ENCODE results near the gene STX7.

- no peak for TF ChIP-seq PATZ1 (CRISPR knock-in tag; IDR thresholded peaks at IDR 0.05; ENCODE audit: borderline replicate concordance)
- no peak for TF ChIP-seq OSR1 (CRISPR knock-in tag; IDR thresholded peaks at IDR 0.05)
- TF ChIP-seq ZNF565 (CRISPR knock-in tag; conservative IDR thresholded peaks at IDR 0.05; ENCODE audit: low read depth), result no peak
- TF ChIP-seq ZFP30 (CRISPR knock-in tag; IDR thresholded peaks at IDR 0.05), result no peak
- TF ChIP-seq CREB5 (CRISPR knock-in tag; IDR thresholded peaks at IDR 0.05; ENCODE audit: low read depth), result no peak
- no peak for TF ChIP-seq ARNTL (CRISPR knock-in tag; IDR thresholded peaks at IDR 0.05; ENCODE audit: borderline replicate concordance, low read depth)
- no peak for TF ChIP-seq CSRNP3 (CRISPR knock-in tag; IDR thresholded peaks at IDR 0.05)
- no peak for TF ChIP-seq ZFP3 (CRISPR knock-in tag; IDR thresholded peaks at IDR 0.05)
- no peak for TF ChIP-seq POU6F1 (CRISPR knock-in tag; IDR thresholded peaks at IDR 0.05; ENCODE audit: borderline replicate concordance, low read depth)
- no peak for TF ChIP-seq RARB (CRISPR knock-in tag; IDR thresholded peaks at IDR 0.05)
These were observed 5.8 kb downstream of the STX7 start for GRCh38 chr6:132506869-132507808.

All from SK-N-SH treated with all-trans-retinoic acid at 6 μM for 48 hours (cell line).